NCI-H1694 treated with DMSO at 0.1 percent for 48 hours (cell line): Measurements from ENCODE around the gene EGFL8.
"Not testable (repeated sequence)": the region's sequence is repeated elsewhere in the genome, so short reads cannot be mapped to it uniquely, and the experiment has no call there.

Source experiments
- DNase-seq: peaks from one replicate; lab custom pipeline; 2025; lab: John Stamatoyannopoulos, UW

EGFL8 gene

DNA sequence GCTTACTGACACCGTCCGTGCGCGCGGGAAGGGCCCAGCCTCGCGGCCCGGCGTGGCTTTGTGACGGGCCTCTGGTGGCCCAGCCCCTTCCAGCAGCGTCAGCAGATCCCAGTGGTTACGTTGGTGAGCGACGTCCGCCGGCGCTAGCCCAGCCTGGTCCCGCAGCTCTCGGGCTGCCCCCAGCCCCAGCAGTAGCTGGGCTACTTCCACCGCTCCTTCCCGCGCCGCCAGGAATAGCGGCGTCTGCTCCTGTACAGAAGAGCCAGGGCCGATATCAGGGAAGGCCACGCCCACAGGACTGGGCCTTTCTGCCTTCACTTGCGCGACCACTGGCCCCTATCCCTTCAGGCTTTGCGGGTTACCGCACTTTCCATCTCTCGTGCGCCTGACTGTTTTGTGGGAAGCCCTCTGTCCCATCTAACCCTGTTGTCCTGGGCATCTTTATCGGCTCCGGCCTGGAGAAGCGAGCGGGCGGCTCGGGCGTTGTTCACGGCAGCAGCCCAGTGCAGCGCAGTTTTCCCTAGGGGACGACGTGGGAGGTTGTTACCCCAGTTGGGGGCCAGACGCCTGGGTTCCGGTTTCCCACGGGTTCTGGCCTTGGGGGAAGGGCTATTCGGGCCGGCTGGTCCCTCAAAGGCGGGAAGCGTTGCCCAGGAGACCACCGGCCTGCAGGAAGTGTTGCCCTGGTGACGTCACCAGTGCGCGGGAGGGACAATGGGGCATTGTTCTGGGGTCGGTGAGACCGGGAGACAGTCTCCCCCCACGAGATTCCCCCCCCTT lies 31.7 kb downstream of the EGFL8 start:
- no peak for DNase-seq

DNA sequence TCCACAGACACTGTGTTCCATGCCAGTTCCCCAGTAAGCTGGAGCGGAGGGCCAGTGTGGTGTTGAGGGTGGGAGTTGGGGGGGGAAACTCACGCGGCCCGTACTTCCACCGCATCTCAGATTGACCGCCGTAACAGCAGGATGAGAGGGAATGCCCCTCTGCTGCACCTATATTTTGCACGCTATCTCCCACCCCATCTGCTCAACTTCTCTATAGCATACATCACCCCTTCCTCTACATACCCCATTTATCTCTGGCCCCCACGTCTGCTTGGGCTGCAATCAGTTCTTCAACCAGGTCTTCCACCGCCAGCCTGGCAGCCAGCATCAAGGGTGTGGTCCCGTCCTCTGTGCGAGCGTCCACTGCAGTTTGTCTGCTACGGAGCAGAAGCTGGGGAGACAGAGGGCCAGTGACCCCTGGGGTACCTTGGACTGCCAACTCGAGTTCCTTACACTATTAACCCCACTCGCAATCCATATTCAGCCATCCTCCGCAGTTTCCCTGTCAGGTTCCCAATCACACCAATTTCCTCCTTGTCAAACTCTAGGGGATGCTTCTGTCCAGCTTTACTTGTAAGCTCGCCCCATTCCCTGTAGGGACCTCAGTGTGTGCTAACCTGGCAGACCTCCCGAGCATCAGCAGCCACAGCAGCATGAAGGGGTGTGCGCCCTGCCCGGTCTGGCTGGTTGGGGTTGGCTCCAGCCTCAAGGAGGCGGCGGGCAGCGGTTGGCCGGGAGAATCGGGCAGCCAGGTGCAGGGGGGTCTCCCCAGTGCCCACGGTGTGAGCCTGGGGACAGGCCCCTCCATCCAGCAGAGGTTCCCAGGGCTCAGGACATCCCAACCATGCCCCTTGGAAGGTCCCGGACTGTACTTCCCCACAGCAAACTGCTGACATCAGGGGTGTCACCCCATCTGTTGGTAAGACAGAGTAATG lies 32.6 kb downstream of the EGFL8 start:
- no peak for DNase-seq

DNA sequence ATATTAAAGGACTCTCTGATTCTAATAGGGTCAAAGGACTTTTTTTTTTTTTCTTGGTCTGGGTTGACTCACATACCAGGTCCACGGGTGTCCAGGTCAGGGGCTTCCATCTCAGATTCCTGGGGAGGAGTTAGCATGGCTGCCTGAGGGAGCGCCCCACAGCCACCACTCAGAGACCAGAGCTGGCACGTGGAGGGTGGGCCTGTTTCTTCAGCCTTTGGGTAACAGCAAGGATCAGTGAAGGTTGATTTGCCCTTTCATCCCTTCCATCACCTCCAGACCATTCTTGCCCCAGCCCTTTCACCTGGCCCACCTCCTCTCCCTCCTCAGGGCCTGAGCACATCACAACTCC lies 33.9 kb downstream of the EGFL8 start:
- no peak for DNase-seq

DNA sequence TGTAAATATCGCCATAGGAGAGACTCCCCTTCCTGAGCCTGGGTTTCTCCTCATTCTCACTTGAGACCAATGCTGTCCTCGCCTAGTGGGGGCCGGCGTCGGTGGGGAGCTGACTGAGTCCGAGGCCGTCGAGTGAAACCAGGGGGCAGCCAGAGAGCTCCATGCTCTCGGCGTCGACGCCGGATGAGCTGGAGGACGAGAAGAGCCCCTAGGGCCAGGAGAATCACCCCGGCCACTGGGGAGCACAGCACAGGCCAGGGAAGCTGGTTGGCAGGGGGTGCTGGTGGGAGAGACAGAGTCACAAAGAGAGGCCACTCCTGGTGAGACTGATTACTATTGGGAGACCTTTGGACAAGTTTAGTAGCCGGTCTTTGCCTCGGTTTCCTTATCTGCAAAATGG lies 34.5 kb downstream of the EGFL8 start:
- DNase-seq = no peak

DNA sequence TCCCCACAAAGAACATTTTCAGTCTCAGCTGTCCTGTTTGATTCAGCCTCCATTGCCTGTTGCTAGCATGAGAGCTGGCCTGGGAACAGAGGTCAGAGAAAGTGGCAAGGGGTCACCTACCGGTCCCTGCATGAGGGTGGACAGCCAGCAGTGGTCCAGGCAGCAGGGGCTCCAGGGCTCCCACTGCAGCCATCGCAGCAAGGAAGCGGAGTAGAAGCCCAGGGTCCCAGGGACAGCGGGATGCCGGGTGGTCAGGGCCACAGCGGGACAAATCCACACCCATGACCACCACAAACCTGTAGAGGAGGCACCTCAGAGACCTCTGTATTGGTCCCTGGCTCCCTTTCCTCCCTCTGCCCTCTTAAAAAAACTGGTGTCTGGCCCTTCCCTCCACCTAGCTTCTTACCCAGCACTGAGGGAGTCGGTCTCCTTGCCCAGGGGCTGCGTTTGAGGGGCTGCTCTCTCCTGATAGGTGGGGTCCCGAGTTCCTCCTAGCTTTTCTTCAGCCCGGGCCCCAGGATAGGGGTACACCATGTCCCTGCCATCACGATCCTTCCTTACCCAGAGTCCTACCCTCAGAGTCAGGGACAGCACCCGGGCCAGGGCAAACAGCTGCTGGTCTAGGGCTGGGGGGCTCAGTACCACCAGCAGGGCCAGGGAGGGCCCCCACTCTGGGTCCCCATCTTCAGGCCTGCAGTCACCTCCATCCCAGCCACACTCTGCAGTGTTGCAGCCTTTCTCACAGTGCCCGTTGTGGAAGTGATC lies 36.5 kb downstream of the EGFL8 start:
- no peak for DNase-seq

GRCh38 chr6:32202186-32202585 lies 37.8 kb downstream of the EGFL8 start:
- no peak for DNase-seq

- DNase-seq = no peak
Observed at GRCh38 chr6:32203426-32204267, 39.3 kb downstream of the EGFL8 start.

DNA sequence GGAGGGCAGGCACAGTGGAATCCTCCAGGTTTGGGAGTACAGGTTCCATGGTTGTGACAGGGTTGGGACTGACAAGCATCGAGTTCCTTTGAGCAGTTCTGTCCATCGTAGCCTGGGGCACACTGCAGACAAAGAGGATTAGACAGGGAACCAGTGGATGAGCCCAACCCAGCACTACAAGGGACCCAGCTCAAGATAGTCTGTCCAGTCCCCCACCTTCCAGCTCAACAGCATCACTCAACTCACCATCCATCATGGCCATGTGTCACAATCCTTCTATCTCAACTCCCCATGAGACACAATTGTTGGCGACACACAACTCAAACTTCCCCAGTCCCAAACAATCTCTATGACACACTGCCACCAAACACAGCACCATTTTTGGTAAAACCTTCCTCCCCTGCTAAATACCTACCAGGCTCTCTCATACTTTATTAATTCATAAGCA lies 39.9 kb downstream of the EGFL8 start:
- no peak for DNase-seq

- no peak for DNase-seq
Observed at GRCh38 chr6:32208996-32209395, 44.6 kb downstream of the EGFL8 start.

DNA sequence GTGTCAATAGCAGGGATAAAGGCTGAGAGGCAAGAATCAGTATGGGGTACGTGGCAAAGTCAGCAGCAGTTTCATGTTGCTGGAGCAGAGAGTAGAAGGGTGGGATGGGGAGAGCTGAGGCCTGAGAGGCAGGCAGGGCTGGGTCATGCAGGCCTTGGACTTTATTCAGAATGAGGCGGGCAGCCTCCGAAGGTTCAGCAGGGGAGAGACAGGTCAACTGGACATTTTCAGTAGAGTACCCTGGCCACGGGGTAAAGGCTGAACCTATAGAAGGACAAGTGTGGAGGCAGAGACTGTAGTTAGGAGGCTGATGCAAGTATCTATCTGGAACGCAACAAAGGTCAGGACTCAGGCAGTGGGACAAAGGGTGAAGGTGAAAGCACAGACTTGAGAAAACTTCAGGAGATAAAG lies 45.8 kb downstream of the EGFL8 start:
- no peak for DNase-seq

- DNase-seq = not testable (repeated sequence)
Observed at GRCh38 chr6:32211432-32211831, 47.0 kb downstream of the EGFL8 start.

DNA sequence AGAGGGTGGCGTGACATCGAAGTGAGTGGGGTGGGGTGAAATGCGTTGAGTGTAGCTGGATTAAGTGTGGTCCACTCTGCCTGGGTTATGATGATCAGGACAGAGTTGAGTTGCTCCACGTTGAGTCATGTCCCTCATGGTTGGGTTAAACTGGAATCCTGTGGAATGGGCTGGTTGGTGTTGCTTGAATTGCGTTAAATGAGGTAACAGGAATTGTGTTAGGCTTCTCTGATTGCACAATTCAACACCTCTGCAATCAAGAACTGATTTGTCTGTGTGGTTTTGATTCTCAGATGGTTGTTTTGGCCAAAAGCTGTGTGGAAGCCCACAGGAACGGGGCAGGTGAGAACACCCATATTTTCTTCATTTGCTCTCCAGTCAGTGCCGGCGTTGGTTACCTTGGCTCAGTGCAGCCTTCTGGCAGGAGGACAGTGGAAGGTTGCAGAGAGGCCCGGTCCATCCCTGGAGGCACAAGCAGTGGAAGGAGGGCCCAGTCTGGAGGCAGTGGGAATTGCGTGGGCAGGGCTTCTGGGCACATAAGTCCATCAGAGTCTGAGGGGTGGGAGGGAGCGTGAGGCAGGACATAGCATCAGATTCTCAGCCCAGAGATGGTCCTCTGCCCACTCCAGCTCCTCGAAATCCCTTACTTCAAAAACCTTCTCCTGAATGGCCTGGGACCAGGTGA lies 47.8 kb downstream of the EGFL8 start:
- DNase-seq = no peak

DNA sequence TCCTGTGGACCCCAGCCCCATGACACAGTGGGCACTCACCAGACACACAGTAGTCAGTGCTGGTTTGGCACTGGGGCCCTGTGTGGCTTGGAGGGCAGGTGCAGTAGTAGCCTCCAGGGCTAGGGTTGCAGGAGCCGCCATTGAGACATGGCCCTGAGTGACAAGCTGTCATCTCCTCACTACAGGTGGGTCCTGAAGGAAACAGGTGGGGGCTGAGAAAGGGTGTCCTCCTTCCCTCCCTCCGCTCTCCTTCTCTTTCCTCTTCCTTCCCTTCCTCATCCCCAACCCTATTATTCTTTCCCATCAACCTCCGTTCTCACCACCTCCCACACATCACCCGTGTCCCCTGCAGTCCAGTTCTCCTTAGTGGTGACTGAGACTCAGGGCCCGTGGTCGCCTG lies 49.3 kb downstream of the EGFL8 start:
- DNase-seq = no peak

- DNase-seq = no peak
Observed at GRCh38 chr6:32214126-32214525, 49.7 kb downstream of the EGFL8 start.

DNA sequence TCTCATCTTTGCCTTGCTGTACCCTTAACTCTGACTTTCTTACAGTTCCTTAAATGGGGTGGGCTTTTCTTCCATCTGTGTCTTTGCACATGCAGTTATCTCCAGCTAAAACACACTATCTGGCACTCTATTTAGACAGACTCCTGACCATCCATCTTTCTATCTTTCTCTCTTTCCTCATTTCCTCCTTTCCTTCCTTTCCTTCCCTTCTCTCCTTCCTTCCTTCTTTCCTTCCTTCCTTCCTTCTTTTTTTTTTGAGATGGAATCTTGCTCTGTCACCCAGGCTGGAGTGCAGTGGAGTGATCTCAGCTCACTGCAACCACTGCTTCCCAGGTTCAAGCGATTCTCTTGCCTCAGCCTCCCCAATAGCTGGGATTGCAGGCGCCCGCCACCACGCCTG lies 51.2 kb downstream of the EGFL8 start:
- no peak for DNase-seq

- DNase-seq = no peak
Observed at GRCh38 chr6:32216285-32216684, 51.9 kb downstream of the EGFL8 start.

GRCh38 chr6:32216998-32217397 lies 52.6 kb downstream of the EGFL8 start:
- no peak for DNase-seq
